Activated naive CD8-positive, alpha-beta T cell treated with anti-CD3 and anti-CD28 coated beads, Interleukin-2, amount 10 ng/mL, durations not matched to agents 7 days and 5 days (primary cell): ENCODE measurements around the gene KIF26B. TPM values are rescaled to one million over a fixed set of nuclear protein-coding genes. Genes with fewer than 3 reads are reported as not detected.
A peak's percentile ranks its signal among the peaks of the same experiment; 100 is the strongest.
"Not testable (repeated sequence)": the region's sequence is repeated elsewhere in the genome, so short reads cannot be mapped to it uniquely, and the experiment has no call there.

Source experiments
- ATAC-seq: fragments of 150-1000 bp; cut with Tn5 transposase; one replicate; pipeline ENCODE4 v1.10.0; 2021; ENCODE audit warnings: low read depth, moderate library complexity
- POLR2A ChIA-PET: fragments of 350-600 bp; sonication (Branson Sonifier 250); formaldehyde crosslinking; loops from one replicate; lab custom pipeline; 2021; ENCODE audit warnings: antibody characterized with exemption; lab: Charles Lee
- DNase-seq: peaks from one replicate; pipeline ENCODE4 v3.0.0; 2021
- H3K27ac Mint-ChIP-seq: one replicate; pipeline ENCODE4 v1.8.0; 2022; ENCODE audit warnings: mild to moderate bottlenecking, mixed read lengths
- H3K27me3 Mint-ChIP-seq: one replicate; pipeline ENCODE4 v1.8.0; 2022; ENCODE audit warnings: mild to moderate bottlenecking, moderate library complexity, mixed read lengths
- H3K36me3 Mint-ChIP-seq: one replicate; pipeline ENCODE4 v1.8.0; 2021; ENCODE audit warnings: mild to moderate bottlenecking, mixed read lengths
- H3K4me1 Mint-ChIP-seq: one replicate; pipeline ENCODE4 v1.8.0; 2021; ENCODE audit warnings: mixed read lengths
- H3K4me3 Mint-ChIP-seq: one replicate; pipeline ENCODE4 v1.8.0; 2022; ENCODE audit warnings: mild to moderate bottlenecking, moderate library complexity, mixed read lengths
- H3K9me3 Mint-ChIP-seq: one replicate; pipeline ENCODE4 v1.8.0; 2021; ENCODE audit warnings: mixed read lengths
- total RNA-seq, 2 experiments: library from RNA; stranded (reverse); gene quantifications; one replicate each; pipeline ENCODE4 v1.2.3, GENCODE V29; 2021

Gene KIF26B
- total RNA-seq, 2 experiments from 2014 or later: 0.14 TPM; not detected in 1

DNA sequence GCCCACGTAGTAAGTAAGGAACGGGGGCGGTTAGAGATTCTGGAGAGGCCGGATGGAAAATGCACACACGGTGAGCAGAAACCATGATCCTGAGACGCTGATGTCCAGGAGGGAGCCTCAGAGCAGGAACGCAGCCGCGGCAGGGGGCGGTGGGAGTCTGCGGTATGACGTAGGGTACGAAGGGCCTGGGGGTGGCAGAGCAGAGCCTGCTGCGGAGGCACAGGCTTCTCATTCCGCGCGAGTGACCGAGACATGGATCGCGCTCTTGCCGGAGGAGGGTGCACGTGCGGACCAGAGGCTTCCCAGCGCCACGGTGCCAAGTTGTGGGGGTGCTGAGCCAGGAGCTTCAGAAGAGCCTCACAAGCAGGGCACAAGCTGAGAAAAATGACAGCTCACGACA lies 176.2 kb downstream of the KIF26B start:
- ATAC-seq (no peak), DNase-seq (no peak)
- POLR2A ChIA-PET: no interaction called here
- Mint-ChIP-seq H3K36me3 (peaks cover 4% of the 10 kb centered on the region), H3K27me3 (peaks cover 6% of the 10 kb centered on the region), H3K4me1 (peaks cover 21% of the 10 kb centered on the region), H3K9me3 (no peaks in the 10 kb centered on the region), H3K27ac (no peak overlapping the region), H3K4me3 (no peak overlapping the region)

DNA sequence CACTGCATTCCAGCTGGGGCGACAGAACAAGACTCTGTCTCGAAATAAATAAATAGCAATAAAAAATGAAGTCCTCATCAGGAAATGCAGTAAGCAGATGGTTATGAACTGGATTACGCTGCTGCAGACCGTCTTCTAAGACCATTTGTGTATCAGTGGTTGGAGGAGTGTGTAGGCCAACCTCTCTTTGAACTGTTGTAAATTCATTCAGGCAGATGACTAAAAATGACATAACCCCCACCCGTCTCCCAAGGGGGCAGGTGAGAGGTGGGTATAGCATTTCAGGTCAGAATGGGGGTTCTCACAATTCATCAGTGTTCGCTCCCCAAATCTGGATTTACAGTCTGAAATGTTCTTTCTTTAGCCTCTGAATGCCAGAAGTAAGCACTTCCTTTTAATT lies 177.3 kb downstream of the KIF26B start:
- POLR2A ChIA-PET: no interaction called here
- Mint-ChIP-seq H3K27me3 (peaks cover 5% of the 10 kb centered on the region), H3K9me3 (no peaks in the 10 kb centered on the region), H3K36me3 (peaks cover 4% of the 10 kb centered on the region), H3K4me1 (peaks cover 23% of the 10 kb centered on the region), H3K4me3 (peak overlapping the region; percentile 12), H3K27ac (no peak overlapping the region)
- ATAC-seq: no peak
- DNase-seq: no peak

DNA sequence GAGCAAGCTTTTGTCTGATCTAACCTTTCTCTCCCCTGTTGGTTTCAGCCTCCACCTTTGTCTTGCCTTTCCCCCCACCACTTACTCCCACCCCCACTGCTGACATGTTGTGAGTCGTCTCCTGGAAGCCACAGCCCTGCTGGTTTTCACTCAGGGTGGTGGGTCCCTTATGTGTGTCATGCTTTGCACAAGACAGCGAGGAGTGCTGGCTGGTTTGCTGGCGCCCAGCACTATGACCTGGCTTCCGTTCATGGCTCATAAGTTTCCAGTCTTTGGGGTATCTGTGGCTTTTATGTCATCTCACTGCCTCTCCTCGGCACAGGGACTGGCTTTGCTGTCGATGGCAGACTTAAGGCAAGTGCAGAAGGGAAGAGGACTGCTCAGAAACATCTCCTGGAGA lies 177.7 kb downstream of the KIF26B start:
- Mint-ChIP-seq H3K4me3 (peak overlapping the region; percentile 12), H3K9me3 (no peaks in the 10 kb centered on the region), H3K27me3 (peaks cover 5% of the 10 kb centered on the region), H3K36me3 (peaks cover 4% of the 10 kb centered on the region), H3K4me1 (peaks cover 23% of the 10 kb centered on the region), H3K27ac (peak overlapping the region; percentile 59)
- ATAC-seq: peak; percentile 81
- peak; percentile 35 for DNase-seq
- POLR2A ChIA-PET: no interaction called here

GRCh38 chr1:245334235-245334634 lies 179.4 kb downstream of the KIF26B start:
- Mint-ChIP-seq H3K36me3 (peaks cover 4% of the 10 kb centered on the region), H3K4me3 (no peak overlapping the region), H3K9me3 (no peaks in the 10 kb centered on the region), H3K27ac (no peak overlapping the region), H3K27me3 (peaks cover 5% of the 10 kb centered on the region), H3K4me1 (peaks cover 25% of the 10 kb centered on the region)
- no peak for DNase-seq
- POLR2A ChIA-PET: no interaction called here
- ATAC-seq: no peak

DNA sequence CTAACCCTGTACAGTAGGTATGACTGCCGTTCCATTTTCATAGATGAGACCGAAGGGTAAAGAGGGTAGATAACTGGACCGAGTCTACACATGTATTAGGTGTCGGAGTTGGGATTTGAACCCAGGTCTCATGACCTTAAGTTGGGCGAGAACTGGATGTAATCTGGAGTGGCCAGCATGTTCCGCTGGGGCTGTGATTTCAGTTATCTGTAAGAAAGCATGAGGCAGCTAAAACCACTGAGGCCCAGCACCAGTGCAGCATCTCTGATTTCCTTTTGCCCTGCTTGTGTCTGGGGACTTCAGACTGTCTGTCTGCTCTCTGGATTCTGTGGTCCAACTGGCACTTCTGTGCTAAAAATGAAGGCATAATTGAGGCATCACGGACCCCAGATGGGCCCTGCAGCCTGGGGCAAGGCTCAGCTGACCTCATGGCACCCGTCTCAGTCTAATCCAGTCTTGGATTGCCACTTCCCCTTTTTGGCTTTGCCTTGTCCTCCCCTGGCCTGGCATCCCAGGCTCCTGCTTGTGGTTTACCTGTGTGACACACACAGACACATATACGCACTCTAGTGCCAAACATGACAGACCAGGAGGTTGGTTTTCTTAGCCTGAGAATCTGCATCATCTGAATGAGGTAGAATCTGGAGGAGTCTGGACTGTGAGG lies 180.2 kb downstream of the KIF26B start:
- H3K9me3 Mint-ChIP-seq: no peaks in the 10 kb centered on the region
- POLR2A ChIA-PET: no interaction called here

GRCh38 chr1:245335684-245336083 lies 180.9 kb downstream of the KIF26B start:
- DNase-seq, H3K27me3 Mint-ChIP-seq, H3K27ac Mint-ChIP-seq, POLR2A ChIA-PET, H3K36me3 Mint-ChIP-seq, H3K9me3 Mint-ChIP-seq, H3K4me3 Mint-ChIP-seq, ATAC-seq: not testable (repeated sequence)
- peaks cover 25% of the 10 kb centered on the region for H3K4me1 Mint-ChIP-seq

More for the DNA sequence above, 180.2 kb downstream of the KIF26B start:
- Mint-ChIP-seq H3K27me3 (peaks cover 5% of the 10 kb centered on the region), H3K4me1 (peaks cover 25% of the 10 kb centered on the region), H3K27ac (no peak overlapping the region), H3K36me3 (peaks cover 4% of the 10 kb centered on the region), H3K4me3 (no peak overlapping the region)
- DNase-seq: no peak
- ATAC-seq: no peak

DNA sequence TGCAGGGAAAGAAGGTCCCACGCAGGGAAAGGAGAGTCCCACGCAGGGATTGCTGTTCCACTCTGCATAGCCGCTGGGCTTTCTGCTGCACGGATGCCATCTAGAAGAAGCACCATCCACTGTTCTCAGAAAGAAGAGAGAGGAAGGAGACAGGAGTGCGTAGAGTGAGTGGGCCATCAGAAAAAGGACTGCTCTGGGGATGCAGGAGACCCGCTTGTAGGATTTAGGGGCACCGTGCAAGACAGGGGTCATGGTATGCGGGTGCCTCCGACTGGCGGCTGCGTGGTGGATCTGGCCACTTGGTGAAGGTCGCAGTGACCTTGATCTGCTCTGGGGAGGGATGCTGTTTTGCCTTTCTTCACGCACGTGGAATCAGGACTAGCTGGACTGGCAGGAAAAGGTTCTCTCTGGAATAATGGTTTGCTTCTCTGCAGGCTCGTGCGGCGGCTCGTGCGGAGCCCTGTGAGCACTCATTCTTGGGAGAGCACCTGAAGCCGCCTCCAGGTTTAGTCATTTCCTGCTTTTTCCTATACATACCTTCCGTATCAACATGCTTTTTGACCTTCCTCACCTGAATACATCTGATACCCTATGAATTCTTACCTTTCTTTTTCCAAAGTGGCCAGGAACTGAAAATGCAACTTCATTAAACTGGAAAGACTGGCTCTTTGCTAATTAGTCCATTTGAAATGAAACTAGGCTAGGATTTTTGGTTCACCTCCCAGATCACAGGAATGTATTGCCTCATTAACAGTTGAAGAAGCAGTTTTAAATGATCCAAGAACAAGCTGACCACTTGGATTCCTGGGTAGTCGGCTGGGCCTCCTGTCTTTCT lies 181.6 kb downstream of the KIF26B start:
- no peak overlapping the region for H3K27ac Mint-ChIP-seq
- peaks cover 5% of the 10 kb centered on the region for H3K27me3 Mint-ChIP-seq
- H3K4me3 Mint-ChIP-seq: no peak overlapping the region
- ATAC-seq (no peak), DNase-seq (no peak)
- H3K4me1 Mint-ChIP-seq: peaks cover 25% of the 10 kb centered on the region
- POLR2A ChIA-PET: no interaction called here
- peaks cover 4% of the 10 kb centered on the region for H3K36me3 Mint-ChIP-seq
- no peaks in the 10 kb centered on the region for H3K9me3 Mint-ChIP-seq

- H3K4me1 Mint-ChIP-seq: peaks cover 20% of the 10 kb centered on the region
- H3K9me3 Mint-ChIP-seq, ATAC-seq, H3K36me3 Mint-ChIP-seq, DNase-seq, H3K27ac Mint-ChIP-seq, POLR2A ChIA-PET, H3K27me3 Mint-ChIP-seq, H3K4me3 Mint-ChIP-seq: not testable (repeated sequence)
Measured at GRCh38 chr1:245336984-245337355, 182.2 kb downstream of the KIF26B start.

- no peak for DNase-seq
- Mint-ChIP-seq H3K27me3 (peaks cover 1% of the 10 kb centered on the region), H3K4me1 (peaks cover 10% of the 10 kb centered on the region), H3K36me3 (peaks cover 4% of the 10 kb centered on the region), H3K27ac (no peak overlapping the region), H3K9me3 (no peaks in the 10 kb centered on the region), H3K4me3 (no peak overlapping the region)
- ATAC-seq: no peak
- POLR2A ChIA-PET: no interaction called here
Measured at GRCh38 chr1:245337829-245338484, 183.2 kb downstream of the KIF26B start.

DNA sequence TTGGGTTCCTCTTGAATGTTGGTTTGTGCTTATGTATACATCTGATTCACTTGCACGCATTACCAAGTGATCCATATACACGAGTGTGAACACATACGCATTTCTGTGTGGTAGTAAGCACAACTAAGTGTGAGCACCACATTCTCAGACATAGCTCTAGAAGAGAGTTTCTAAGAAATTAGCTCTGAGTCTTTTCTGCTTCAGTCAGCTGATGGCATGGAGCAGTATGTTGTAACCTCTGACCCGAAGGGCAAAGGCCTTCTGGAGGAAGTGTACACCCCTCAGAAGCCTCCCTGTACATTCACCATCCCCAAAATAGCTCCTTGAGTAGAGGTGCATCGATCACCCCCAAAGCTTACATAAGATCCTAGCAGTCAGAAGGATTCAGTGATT lies 183.7 kb downstream of the KIF26B start:
- H3K9me3 Mint-ChIP-seq: no peaks in the 10 kb centered on the region
- DNase-seq (no peak), ATAC-seq (no peak)
- peaks cover 1% of the 10 kb centered on the region for H3K27me3 Mint-ChIP-seq
- peaks cover 6% of the 10 kb centered on the region for H3K4me1 Mint-ChIP-seq
- no peak overlapping the region for H3K27ac Mint-ChIP-seq
- no peak overlapping the region for H3K4me3 Mint-ChIP-seq
- H3K36me3 Mint-ChIP-seq: peaks cover 1% of the 10 kb centered on the region
- POLR2A ChIA-PET: no interaction called here

DNA sequence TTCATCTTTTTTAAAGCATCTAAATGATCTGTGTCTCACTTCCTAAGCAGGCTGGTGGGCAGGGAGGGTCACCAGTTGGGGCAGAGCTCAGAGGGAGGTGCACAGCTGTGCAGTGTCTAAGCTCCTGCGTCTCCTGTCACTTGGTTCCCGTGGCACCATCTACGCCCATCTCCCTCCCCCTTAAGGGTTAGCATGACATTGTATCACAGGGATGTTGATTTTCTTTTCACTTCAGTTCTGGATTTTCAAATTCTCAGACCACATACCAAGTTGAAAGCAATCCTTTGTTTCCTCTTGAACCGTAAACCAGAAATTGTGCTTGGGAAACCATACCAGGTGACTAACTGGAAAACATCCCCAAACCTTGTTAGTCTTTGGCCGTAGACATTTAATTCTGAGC lies 187.0 kb downstream of the KIF26B start:
- no peak overlapping the region for H3K4me3 Mint-ChIP-seq
- no peak overlapping the region for H3K27ac Mint-ChIP-seq
- H3K9me3 Mint-ChIP-seq: no peaks in the 10 kb centered on the region
- POLR2A ChIA-PET: no interaction called here
- DNase-seq (no peak), ATAC-seq (no peak)
- peaks cover 6% of the 10 kb centered on the region for H3K27me3 Mint-ChIP-seq
- H3K36me3 Mint-ChIP-seq: no peaks in the 10 kb centered on the region
- H3K4me1 Mint-ChIP-seq: peaks cover 4% of the 10 kb centered on the region

GRCh38 chr1:245345191-245345884 lies 190.6 kb downstream of the KIF26B start:
- Mint-ChIP-seq H3K36me3 (no peaks in the 10 kb centered on the region), H3K27me3 (peaks cover 13% of the 10 kb centered on the region), H3K27ac (no peak overlapping the region)

DNA sequence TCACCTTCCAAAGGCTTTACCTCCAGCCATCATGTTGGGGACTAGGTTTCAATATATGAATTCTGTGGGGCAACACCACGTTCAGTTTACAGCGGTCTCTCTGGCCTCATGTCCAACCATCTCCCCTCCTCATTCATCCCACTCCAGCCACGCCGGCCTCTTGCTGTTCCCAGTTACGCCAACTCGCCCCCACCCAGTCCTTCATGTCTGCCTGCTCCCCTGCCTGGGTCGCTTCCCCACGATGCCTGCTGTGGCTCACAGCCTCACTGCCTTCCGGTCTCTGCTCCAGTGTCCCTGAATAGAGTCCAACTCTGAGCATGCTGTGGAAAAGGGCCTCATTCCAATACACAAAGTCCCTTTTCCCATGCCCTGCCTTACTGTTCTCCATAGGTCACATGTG lies 193.8 kb downstream of the KIF26B start:
- Mint-ChIP-seq H3K4me1 (no peaks in the 10 kb centered on the region), H3K27ac (no peak overlapping the region), H3K9me3 (no peaks in the 10 kb centered on the region), H3K36me3 (no peaks in the 10 kb centered on the region), H3K4me3 (no peak overlapping the region), H3K27me3 (peaks cover 15% of the 10 kb centered on the region)
- ATAC-seq: no peak
- POLR2A ChIA-PET: no interaction called here
- no peak for DNase-seq

More at GRCh38 chr1:245345191-245345884, 190.6 kb downstream of the KIF26B start:
- DNase-seq: no peak
- POLR2A ChIA-PET: no interaction called here
- Mint-ChIP-seq H3K4me3 (no peak overlapping the region), H3K9me3 (no peaks in the 10 kb centered on the region), H3K4me1 (no peaks in the 10 kb centered on the region)
- no peak for ATAC-seq
